Measurements from ENCODE around the gene NLRC3. TPM values are rescaled to one million over a fixed set of nuclear protein-coding genes. Genes with fewer than 3 reads are reported as not detected.
A peak's percentile ranks its signal among the peaks of the same experiment; 100 is the strongest.

NLRC3 gene
- total RNA-seq, 6 experiments from 2014 or later: 0.53 to 1.2 (median 0.64) TPM

- H3K9me3 ChIP-seq: no peaks in the 10 kb centered on the region
- H3K4me3 ChIP-seq: no peak overlapping the region
- H3K27me3 ChIP-seq: no peaks in the 10 kb centered on the region
- WGBS (ENCODE audit: insufficient coverage, low coverage, low lambda C conversion rate, missing lambda C conversion rate): no CpG with 5 or more reads among the region's 27 CpGs
- ATAC-seq (no peak), DNase-seq (no peak)
- no peak overlapping the region for H3K27ac ChIP-seq
- H3K4me1 ChIP-seq: no peaks in the 10 kb centered on the region
- intact Hi-C loops (cut with DNase I): no loop called here
- TF ChIP-seq POLR2A (IDR thresholded peaks at IDR 0.05) (no peak), CTCF (IDR thresholded peaks at IDR 0.05) (no peak)
- peaks cover 0 to 5% (median 0%) of the 10 kb centered on the region in 4 donors for H3K36me3 ChIP-seq
Observed at GRCh38 chr16:3596101-3596861, 19.1 kb upstream of the NLRC3 start.

GRCh38 chr16:3595521-3596021 is 18.4 kb upstream of the NLRC3 start:
- WGBS (ENCODE audit: insufficient coverage, low coverage, low lambda C conversion rate, missing lambda C conversion rate): 100% methylated on average over 2 of the region's 19 CpGs
- H3K36me3 ChIP-seq: no peaks in the 10 kb centered on the region
- DNase-seq: no peak
- H3K27ac ChIP-seq: no peak overlapping the region
- intact Hi-C loops (cut with DNase I): no loop called here
- no peaks in the 10 kb centered on the region for H3K27me3 ChIP-seq
- no peaks in the 10 kb centered on the region for H3K9me3 ChIP-seq
- no peak for ATAC-seq
- no peaks in the 10 kb centered on the region for H3K4me1 ChIP-seq
- no peak for TF ChIP-seq CTCF (IDR thresholded peaks at IDR 0.05)
- TF ChIP-seq POLR2A (IDR thresholded peaks at IDR 0.05): no peak
- H3K4me3 ChIP-seq: no peak overlapping the region

GRCh38 chr16:3595110-3595486 is 17.9 kb upstream of the NLRC3 start:
- Histone ChIP-seq H3K27me3 (no peaks in the 10 kb centered on the region), H3K4me3 (no peak overlapping the region), H3K9me3 (no peaks in the 10 kb centered on the region), H3K36me3 (no peaks in the 10 kb centered on the region), H3K27ac (no peak overlapping the region), H3K4me1 (no peaks in the 10 kb centered on the region)
- no CpG with 5 or more reads among the region's 11 CpGs for WGBS (ENCODE audit: insufficient coverage, low coverage, low lambda C conversion rate, missing lambda C conversion rate)
- DNase-seq: no peak
- ATAC-seq: no peak
- TF ChIP-seq CTCF (IDR thresholded peaks at IDR 0.05): no peak
- no peak for TF ChIP-seq POLR2A (IDR thresholded peaks at IDR 0.05)
- intact Hi-C loops (cut with DNase I): no loop called here

DNA sequence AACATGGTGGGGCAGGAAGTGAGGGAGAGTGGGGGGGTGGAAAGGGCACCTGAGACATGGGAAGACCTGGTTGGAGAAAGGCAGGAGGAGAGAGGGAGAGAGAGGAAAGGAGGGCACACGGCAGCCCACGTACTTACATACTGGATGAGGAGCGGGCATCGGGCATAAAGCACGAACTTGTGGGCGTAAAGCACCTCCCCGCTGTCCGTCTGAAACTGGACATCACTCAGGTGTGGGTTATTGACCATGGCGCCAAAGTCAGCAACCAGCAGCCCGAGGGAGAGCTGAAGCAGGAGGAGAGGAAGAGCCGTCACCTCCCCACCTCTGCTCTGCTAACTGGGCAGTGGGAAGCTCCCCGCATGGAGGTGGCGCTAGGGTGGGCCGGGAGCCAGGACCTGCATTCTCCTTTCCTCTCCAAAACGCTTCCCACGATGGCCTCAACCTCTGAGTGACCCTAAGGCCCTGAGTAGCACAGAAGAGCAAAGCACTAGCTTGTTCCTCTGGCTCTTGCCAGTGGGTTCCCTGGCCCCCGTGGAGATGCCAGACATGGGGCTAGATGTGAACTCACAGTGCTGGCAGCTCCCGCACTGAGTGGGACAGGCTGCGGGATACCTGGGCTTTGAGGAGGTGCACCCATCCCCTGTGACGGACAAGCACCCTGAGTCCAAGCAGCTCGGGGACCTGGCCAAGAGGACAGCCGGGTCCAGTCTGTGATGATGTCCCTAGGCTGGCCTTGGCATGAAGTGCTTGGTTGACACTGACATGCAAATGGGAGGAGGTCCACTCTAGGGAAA is 17.3 kb upstream of the NLRC3 start:
- Histone ChIP-seq H3K27me3 (no peaks in the 10 kb centered on the region), H3K27ac (no peak overlapping the region), H3K36me3 (no peaks in the 10 kb centered on the region), H3K9me3 (no peaks in the 10 kb centered on the region), H3K4me1 (no peaks in the 10 kb centered on the region), H3K4me3 (no peak overlapping the region)
- peak in 1 of 3 donors; percentile 40 for DNase-seq
- intact Hi-C loops (cut with DNase I): no loop called here
- no peak for ATAC-seq
- 100% methylated on average over 3 of the region's 22 CpGs for WGBS (ENCODE audit: insufficient coverage, low coverage, low lambda C conversion rate, missing lambda C conversion rate)
- no peak for TF ChIP-seq POLR2A (IDR thresholded peaks at IDR 0.05)

DNA sequence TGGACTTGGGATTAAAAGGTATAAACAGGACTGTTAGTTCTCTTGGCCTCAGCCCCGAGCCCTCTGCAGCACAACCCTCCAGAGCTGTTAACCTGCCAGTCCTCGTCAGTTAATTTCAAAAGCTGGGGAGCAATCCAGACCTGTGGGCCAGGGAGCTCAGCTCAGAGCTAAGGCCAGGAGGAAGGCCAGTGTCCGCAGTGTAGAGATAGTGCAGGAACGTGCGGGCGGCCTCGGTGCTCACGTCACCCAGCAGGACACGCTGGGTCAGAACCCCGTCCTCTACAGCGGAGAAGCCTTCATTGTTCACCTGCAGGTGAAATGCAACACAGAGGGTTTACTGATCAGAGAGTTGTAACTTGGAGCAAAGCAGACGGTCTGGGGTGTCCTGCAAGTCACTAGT is 15.4 kb upstream of the NLRC3 start:
- Histone ChIP-seq H3K4me3 (no peak overlapping the region), H3K4me1 (no peaks in the 10 kb centered on the region), H3K27ac (no peak overlapping the region), H3K9me3 (no peaks in the 10 kb centered on the region), H3K36me3 (no peaks in the 10 kb centered on the region), H3K27me3 (no peaks in the 10 kb centered on the region)
- no peak for TF ChIP-seq POLR2A (IDR thresholded peaks at IDR 0.05)
- no peak for TF ChIP-seq CTCF (IDR thresholded peaks at IDR 0.05)
- ATAC-seq (peak in 1 of 4 donors; percentile 28), DNase-seq (peak in 1 of 3 donors; percentile 50)
- WGBS (ENCODE audit: insufficient coverage, low coverage, low lambda C conversion rate, missing lambda C conversion rate): 94% methylated on average over 3 of the region's 12 CpGs
- intact Hi-C loops (cut with DNase I): no loop called here

All from right lobe of liver (tissue), 6 donors.